Measurements from ENCODE around the gene LPP. TPM values are rescaled to one million over a fixed set of nuclear protein-coding genes. Genes with fewer than 3 reads are reported as not detected.
A peak's percentile ranks its signal among the peaks of the same experiment; 100 is the strongest.

LPP gene
- total and polyA plus RNA-seq, 2 of the 13 experiments (the other 11 are each of a cell fraction or from before 2014, with no cell fraction given) = 19.2 to 29.9 TPM

DNA sequence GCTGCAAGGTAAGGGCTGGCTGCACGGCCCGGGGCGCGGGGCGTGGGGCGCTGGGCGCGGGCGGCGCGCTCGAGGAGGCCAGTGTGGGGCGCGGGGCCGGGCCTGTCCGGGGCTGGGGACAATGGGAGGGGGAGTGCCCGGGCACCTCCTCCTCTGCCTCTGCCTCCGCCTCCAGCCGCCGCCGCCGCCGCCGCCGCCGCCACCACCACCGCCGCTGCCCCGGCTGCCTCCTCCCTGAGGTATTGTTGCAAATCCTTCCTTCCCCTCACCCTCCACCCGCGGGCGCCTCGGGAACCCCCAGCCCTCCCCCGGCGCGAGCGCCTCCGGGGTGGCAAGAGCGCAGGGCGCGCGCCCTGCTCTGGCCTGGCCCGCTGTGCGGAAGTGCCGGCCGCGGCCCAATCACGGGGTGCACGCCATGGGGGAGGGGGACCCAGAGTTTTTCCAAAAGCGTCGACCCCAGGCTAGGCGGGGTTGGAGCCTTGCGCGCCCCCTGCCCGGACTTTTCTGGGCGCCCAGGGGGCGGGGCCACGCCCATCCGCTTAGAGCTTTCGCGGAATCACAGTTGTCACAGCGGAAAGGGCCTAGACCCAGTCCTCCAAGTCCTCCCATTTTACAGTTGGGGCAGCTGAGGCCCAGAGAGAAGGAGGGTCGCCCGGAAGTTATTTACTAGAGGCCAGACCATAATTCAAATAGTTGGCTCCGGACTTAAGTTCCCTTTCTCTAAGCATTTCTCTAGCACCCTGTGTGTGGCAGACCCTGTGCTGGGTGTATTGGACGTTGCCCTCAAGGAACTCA, at the start of gene LPP (continued):
- TF ChIP-seq YY1 (IDR thresholded peaks at IDR 0.05; ENCODE audit: insufficient read depth, insufficient replicate concordance, low read depth, low read length) (peak; percentile 16), SP4 (CRISPR knock-in tag; IDR thresholded peaks at IDR 0.05) (0 out of 2 replicates have a peak, but pooled peaks have one; percentile 0), PHF8 (CRISPR knock-in tag; IDR thresholded peaks at IDR 0.05) (peak; percentile 67), TAF1 (CRISPR knock-in tag; IDR thresholded peaks at IDR 0.05) (peak; percentile 31; the same call in 1 of the 2 replicates), RARA (CRISPR knock-in tag; IDR thresholded peaks at IDR 0.05) (peak; percentile 32), NKX3-1 (CRISPR knock-in tag; IDR thresholded peaks at IDR 0.05) (peak; percentile 52; the same call in 1 of the 2 replicates), ZNF44 (CRISPR knock-in tag; IDR thresholded peaks at IDR 0.05) (no peak), TP53 (CRISPR knock-in tag; conservative IDR thresholded peaks at IDR 0.05) (no peak), ZMAT3 (CRISPR knock-in tag; conservative IDR thresholded peaks at IDR 0.05) (0 out of 2 replicates have a peak, but pooled peaks have one; percentile 37), MED1 (CRISPR knock-in tag; IDR thresholded peaks at IDR 0.05) (peak; percentile 48; the same call in 1 of the 2 replicates), MIER3 (CRISPR knock-in tag; IDR thresholded peaks at IDR 0.05; ENCODE audit: borderline replicate concordance) (no peak), PHF20 (CRISPR knock-in tag; IDR thresholded peaks at IDR 0.05) (no peak), GFI1 (CRISPR knock-in tag; IDR thresholded peaks at IDR 0.05; ENCODE audit: borderline replicate concordance) (peak; percentile 73; the same call in 1 of the 2 replicates), NONO (IDR thresholded peaks at IDR 0.05) (no peak), NONO (CRISPR knock-in tag; conservative IDR thresholded peaks at IDR 0.05) (peak; percentile 67), ZNF713 (CRISPR knock-in tag; IDR thresholded peaks at IDR 0.05) (no peak), ZNF101 (CRISPR knock-in tag; IDR thresholded peaks at IDR 0.05; ENCODE audit: borderline replicate concordance, low read depth) (no peak), RXRA (CRISPR knock-in tag; IDR thresholded peaks at IDR 0.05) (0 out of 2 replicates have a peak, but pooled peaks have one; percentile 48), SALL1 (CRISPR knock-in tag; IDR thresholded peaks at IDR 0.05) (peak; percentile 68), AGO2 (optimal IDR thresholded peaks at IDR 0.05; ENCODE audit: low read depth, low read length) (peak; percentile 63), HDAC1 (CRISPR knock-in tag; IDR thresholded peaks at IDR 0.05) (peak; percentile 75; the same call in 1 of the 2 replicates), JUND (CRISPR knock-in tag; IDR thresholded peaks at IDR 0.05) (no peak), ZNF326 (CRISPR knock-in tag; IDR thresholded peaks at IDR 0.05; ENCODE audit: borderline replicate concordance) (no peak), ELF4 (CRISPR knock-in tag; IDR thresholded peaks at IDR 0.05; ENCODE audit: borderline replicate concordance) (no peak), CC2D1A (CRISPR knock-in tag; IDR thresholded peaks at IDR 0.05) (no peak)
- TF ChIP-seq, protein P1, sequence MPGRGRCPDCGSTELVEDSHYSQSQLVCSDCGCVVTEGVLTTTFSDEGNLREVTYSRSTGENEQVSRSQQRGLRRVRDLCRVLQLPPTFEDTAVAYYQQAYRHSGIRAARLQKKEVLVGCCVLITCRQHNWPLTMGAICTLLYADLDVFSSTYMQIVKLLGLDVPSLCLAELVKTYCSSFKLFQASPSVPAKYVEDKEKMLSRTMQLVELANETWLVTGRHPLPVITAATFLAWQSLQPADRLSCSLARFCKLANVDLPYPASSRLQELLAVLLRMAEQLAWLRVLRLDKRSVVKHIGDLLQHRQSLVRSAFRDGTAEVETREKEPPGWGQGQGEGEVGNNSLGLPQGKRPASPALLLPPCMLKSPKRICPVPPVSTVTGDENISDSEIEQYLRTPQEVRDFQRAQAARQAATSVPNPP (CRISPR knock-in tag; IDR thresholded peaks at IDR 0.05) = no peak
- TF ChIP-seq, protein P2, sequence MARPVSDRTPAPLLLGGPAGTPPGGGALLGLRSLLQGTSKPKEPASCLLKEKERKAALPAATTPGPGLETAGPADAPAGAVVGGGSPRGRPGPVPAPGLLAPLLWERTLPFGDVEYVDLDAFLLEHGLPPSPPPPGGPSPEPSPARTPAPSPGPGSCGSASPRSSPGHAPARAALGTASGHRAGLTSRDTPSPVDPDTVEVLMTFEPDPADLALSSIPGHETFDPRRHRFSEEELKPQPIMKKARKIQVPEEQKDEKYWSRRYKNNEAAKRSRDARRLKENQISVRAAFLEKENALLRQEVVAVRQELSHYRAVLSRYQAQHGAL (CRISPR knock-in tag; IDR thresholded peaks at IDR 0.05; ENCODE audit: not compliant biosample characterization) = peak; percentile 46
- TF ChIP-seq, protein P3, sequence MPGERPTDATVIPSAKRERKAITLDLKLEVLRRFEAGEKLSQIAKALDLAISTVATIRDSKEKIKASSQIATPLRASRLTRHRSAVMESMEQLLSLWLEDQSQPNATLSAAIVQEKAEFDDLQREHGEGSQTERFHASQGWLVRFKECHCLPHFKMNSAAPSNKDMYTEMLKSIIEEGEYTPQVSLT (CRISPR knock-in tag; IDR thresholded peaks at IDR 0.05; ENCODE audit: borderline replicate concordance, low read depth) = no peak
- TF ChIP-seq, protein P4, sequence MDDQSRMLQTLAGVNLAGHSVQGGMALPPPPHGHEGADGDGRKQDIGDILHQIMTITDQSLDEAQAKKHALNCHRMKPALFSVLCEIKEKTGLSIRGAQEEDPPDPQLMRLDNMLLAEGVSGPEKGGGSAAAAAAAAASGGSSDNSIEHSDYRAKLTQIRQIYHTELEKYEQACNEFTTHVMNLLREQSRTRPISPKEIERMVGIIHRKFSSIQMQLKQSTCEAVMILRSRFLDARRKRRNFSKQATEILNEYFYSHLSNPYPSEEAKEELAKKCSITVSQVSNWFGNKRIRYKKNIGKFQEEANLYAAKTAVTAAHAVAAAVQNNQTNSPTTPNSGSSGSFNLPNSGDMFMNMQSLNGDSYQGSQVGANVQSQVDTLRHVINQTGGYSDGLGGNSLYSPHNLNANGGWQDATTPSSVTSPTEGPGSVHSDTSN (CRISPR knock-in tag; IDR thresholded peaks at IDR 0.05; ENCODE audit: borderline replicate concordance) = no peak
